ENCODE results near the gene UXS1.

GRCh38 chr2:106208399-106208798 is 14.3 kb upstream of the UXS1 start:
- TF ChIP-seq CTCF (IDR thresholded peaks at IDR 0.05), result no peak
- TF ChIP-seq EZH2phosphoT487 (IDR thresholded peaks at IDR 0.05), result no peak
- TF ChIP-seq EZH2 (IDR thresholded peaks at IDR 0.05), result no peak

All from neural progenitor cell (in vitro differentiated cells).